Subcutaneous adipose tissue (tissue), 4 donors: Measurements from ENCODE around the gene PIK3C2G. TPM values are rescaled to one million over a fixed set of nuclear protein-coding genes. Genes with fewer than 3 reads are reported as not detected.

ENCODE experiments used
- CTCF ChIP-seq: fragments of 450-650 bp; IDR thresholded peaks from one replicate; pipeline ENCODE4 v1.5.1; 2016; ENCODE audit warnings: low read depth, mild to moderate bottlenecking, control low read depth, antibody characterized with exemption, moderate library complexity
- total RNA-seq, 4 donors: library from RNA; depleted of rRNA; stranded (reverse); fragments of >200 nt; gene quantifications; one replicate each; pipeline ENCODE4 v1.1.0, GENCODE V29; 2016

PIK3C2G gene
- total RNA-seq, 4 donors from 2014 or later = 0.19 to 0.22 TPM; not detected in 2

GRCh38 chr12:18461758-18462157 is 200.4 kb downstream of the PIK3C2G start:
- TF ChIP-seq CTCF = no peak

- TF ChIP-seq CTCF = no peak
Measured at GRCh38 chr12:18462442-18462841, 201.1 kb downstream of the PIK3C2G start.

GRCh38 chr12:18467620-18468245 is 206.4 kb downstream of the PIK3C2G start:
- no peak for TF ChIP-seq CTCF

- TF ChIP-seq CTCF = no peak
Measured at GRCh38 chr12:18468246-18469075, 207.1 kb downstream of the PIK3C2G start.

- TF ChIP-seq CTCF = no peak
Measured at GRCh38 chr12:18470251-18470650, 208.9 kb downstream of the PIK3C2G start.

GRCh38 chr12:18472304-18472703 is 211.0 kb downstream of the PIK3C2G start:
- no peak for TF ChIP-seq CTCF

- TF ChIP-seq CTCF = no peak
Measured at GRCh38 chr12:18472806-18473205, 211.5 kb downstream of the PIK3C2G start.
